ENCODE data around the gene PSMG3. TPM values are rescaled to one million over a fixed set of nuclear protein-coding genes. Genes with fewer than 3 reads are reported as not detected.

The PSMG3 gene
- total and polyA plus RNA-seq, 2 experiments from 2014 or later: 28.3 to 84.8 TPM

DNA sequence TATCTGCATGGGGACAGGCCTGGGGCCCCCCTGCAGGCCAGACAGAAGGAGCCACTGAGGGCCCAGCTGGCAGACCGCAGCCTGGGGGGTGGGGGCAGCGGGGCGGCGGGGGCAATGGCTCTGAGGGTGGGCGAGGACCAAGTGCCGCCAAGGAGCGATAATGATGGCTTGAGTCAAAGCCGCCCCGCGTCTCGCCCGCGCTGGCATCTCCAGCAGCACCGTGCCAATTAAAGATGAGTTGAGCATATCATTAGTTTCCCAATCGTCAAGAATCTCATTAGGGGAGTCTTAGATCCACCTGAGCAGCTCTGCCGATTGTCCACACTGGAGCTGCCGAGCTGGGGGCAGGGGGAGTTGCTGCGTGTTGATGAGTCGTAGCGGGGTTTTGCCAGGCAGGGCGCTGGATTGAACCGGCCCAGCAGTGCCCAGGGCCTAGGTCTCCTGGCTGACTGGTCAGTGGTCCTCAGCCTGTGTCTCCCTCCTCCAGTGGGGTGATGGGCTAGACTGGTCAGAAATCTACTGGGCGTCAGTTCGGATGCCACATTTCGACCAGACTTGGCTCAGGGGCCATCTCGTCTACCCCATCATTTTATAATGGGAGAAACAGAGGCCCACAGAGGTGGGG, 41.0 kb upstream of the PSMG3 start (continued):
- no peak for TF ChIP-seq CREB1 (CRISPR knock-in tag; IDR thresholded peaks at IDR 0.05; ENCODE audit: low read depth)
- TF ChIP-seq ZNF114 (CRISPR knock-in tag; IDR thresholded peaks at IDR 0.05): no peak
- TF ChIP-seq, protein P1, sequence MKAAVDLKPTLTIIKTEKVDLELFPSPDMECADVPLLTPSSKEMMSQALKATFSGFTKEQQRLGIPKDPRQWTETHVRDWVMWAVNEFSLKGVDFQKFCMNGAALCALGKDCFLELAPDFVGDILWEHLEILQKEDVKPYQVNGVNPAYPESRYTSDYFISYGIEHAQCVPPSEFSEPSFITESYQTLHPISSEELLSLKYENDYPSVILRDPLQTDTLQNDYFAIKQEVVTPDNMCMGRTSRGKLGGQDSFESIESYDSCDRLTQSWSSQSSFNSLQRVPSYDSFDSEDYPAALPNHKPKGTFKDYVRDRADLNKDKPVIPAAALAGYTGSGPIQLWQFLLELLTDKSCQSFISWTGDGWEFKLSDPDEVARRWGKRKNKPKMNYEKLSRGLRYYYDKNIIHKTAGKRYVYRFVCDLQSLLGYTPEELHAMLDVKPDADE (IDR thresholded peaks at IDR 0.05): no peak
- no peak for TF ChIP-seq POLR2AphosphoS5 (IDR thresholded peaks at IDR 0.05; ENCODE audit: low read depth)
- TF ChIP-seq, protein P2, sequence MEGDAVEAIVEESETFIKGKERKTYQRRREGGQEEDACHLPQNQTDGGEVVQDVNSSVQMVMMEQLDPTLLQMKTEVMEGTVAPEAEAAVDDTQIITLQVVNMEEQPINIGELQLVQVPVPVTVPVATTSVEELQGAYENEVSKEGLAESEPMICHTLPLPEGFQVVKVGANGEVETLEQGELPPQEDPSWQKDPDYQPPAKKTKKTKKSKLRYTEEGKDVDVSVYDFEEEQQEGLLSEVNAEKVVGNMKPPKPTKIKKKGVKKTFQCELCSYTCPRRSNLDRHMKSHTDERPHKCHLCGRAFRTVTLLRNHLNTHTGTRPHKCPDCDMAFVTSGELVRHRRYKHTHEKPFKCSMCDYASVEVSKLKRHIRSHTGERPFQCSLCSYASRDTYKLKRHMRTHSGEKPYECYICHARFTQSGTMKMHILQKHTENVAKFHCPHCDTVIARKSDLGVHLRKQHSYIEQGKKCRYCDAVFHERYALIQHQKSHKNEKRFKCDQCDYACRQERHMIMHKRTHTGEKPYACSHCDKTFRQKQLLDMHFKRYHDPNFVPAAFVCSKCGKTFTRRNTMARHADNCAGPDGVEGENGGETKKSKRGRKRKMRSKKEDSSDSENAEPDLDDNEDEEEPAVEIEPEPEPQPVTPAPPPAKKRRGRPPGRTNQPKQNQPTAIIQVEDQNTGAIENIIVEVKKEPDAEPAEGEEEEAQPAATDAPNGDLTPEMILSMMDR (conservative IDR thresholded peaks at IDR 0.05; ENCODE audit: low read depth in 2 of 2): no peak

DNA sequence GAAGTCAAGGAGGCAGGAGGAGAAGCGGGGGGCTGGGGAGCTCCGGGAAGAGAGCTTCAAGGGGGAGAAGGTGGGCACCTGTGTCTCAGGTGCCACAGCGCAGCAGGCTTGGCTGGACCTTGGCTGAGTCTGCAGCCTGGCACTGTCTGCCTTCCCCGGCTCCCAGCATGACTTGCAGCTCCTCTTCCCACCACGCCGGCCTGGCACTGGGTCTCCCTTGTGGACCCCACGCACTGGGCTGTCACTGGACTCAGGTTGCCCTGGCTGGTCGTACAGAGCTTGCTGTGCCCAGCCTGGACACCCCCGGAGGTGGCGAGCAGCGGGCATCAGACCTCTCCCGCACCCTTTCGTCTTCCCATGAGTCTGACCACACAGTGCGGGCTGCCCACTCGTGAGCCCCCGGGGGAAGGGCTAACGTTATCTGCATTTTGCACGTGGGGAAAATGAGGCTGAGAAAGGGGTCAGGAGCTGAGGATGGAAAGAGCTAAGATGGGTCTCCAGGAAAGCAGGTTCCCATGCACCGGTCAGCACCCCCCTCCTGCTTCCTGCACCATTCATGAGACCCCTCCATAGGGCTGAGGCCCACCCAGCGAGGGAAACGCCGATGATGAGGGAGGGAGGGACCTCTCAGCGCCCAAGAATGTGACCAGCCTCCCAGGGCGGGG, 40.3 kb upstream of the PSMG3 start:
- Histone ChIP-seq H3K27me3 (ENCODE audit: insufficient read depth) (no peaks in the 10 kb centered on the region), H3K79me2 (replicated peaks; ENCODE audit: insufficient read depth) (no peaks in the 10 kb centered on the region), H3K4me1 (ENCODE audit: insufficient read depth) (no peaks in the 10 kb centered on the region; the same call in 1 of the 2 replicates), H3K27ac (ENCODE audit: low read depth) (no peak overlapping the region), H3F3A (replicated peaks; ENCODE audit: low read depth) (no peaks in the 10 kb centered on the region), H3K4me2 (no peak overlapping the region), H2AFZ (no peak overlapping the region), H4K20me1 (replicated peaks; ENCODE audit: insufficient read depth) (no peaks in the 10 kb centered on the region), H3K36me3 (ENCODE audit: insufficient read depth) (no peaks in the 10 kb centered on the region), H3K9me2 (ENCODE audit: insufficient read depth) (no peaks in the 10 kb centered on the region), H3K4me3 (no peak overlapping the region)
- H3K36me3 Mint-ChIP-seq (ENCODE audit: low read depth): no peaks in the 10 kb centered on the region; the same call in 2 of the 3 replicates
- H3K4me1 Mint-ChIP-seq: peaks cover 14% of the 10 kb centered on the region
- H3K4me3 Mint-ChIP-seq: no peak overlapping the region
- ATAC-seq: no peak
- H3K27ac Mint-ChIP-seq: peak overlapping the region; percentile 70; the same call in 1 of the 2 replicates
- DNase-seq (ENCODE audit: low spot score): no peak
- no peaks in the 10 kb centered on the region for H3K9me3 Mint-ChIP-seq
- H3K27me3 Mint-ChIP-seq (ENCODE audit: insufficient read depth, low read depth, poor library complexity): peaks cover 11% of the 10 kb centered on the region
- TF ChIP-seq CREB1 (CRISPR knock-in tag; IDR thresholded peaks at IDR 0.05; ENCODE audit: low read depth) (no peak), NANOG (IDR thresholded peaks at IDR 0.05; ENCODE audit: borderline replicate concordance) (no peak), POLR2AphosphoS5 (IDR thresholded peaks at IDR 0.05; ENCODE audit: low read depth) (no peak), EZH2phosphoT487 (IDR thresholded peaks at IDR 0.05; ENCODE audit: unreplicated experiment) (no peak), ZNF331 (CRISPR knock-in tag; IDR thresholded peaks at IDR 0.05; ENCODE audit: low read depth) (no peak)
- TF ChIP-seq, protein P2 (conservative IDR thresholded peaks at IDR 0.05; ENCODE audit: low read depth in 2 of 2): no peak
